GM13977 (cell line): ENCODE data around the gene ANKRD34B.

Experiments used
- DNase-seq: peaks from one replicate; pipeline ENCODE4 v3.0.0; 2012; ENCODE audit warnings: low spot score
- CTCF ChIP-seq: IDR thresholded peaks from 2 replicates; pipeline ENCODE4 v1.5.1; 2012; ENCODE audit warnings: mild to moderate bottlenecking, control low read depth; ENCODE audit not compliant: insufficient read depth; ENCODE audit errors: extremely low read depth, missing control alignments
- in situ Hi-C: fragments of 300-500 bp; cut with MboI; formaldehyde crosslinking; loops from one replicate; pipeline ENCODE4 v1.12.0; 2022; ENCODE audit warnings: low sequenced_read_pairs, low pct_unique_long_range_greater_than_20kb, mixed read lengths, inconsistent platforms; ENCODE audit not compliant: unreplicated experiment

The ANKRD34B gene

DNA sequence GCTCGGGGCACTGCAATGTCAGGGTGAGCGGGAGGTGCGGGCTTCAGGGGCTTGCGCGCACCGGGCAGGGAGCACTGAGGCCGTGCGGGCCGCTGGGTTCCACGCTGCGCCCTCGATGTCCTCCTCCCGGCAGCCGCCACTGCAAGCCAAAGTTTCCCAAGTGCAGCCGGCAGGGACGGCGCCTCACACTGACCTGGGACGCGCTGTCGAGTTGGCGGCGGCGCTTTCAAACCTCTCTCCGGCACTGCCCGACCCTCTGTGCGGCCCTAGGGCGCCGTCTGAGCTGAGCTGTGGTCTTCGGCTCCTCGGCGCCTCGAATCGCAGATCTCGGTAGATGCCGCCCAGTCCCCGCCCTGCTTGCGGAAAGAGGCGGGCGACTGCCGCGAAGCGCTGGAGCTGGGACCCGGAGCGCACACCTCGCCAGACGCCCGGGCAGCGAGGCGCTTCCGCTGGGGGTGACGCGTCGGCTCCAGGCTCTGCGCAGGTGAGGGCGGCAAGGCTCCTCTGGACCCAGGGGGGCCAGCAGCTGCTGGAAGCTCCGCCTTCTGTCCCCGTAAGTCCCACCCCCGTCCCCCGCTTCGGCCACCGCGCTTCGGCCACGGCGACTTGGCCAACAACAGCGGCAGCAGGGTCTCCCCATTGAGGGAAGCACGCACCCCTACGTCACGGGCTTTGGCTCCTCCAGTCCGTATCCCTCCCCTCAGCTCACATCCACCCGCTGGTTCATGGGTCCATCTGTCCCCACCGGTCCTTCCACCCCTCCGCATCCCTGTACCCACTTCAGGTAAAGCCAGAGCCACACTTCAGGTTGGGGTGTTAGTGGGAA, at the start of gene ANKRD34B:
Gene ANKRD34B, minus strand, starts transcription at position 320 of the 826 bp plus-strand sequence. CDS start 10,261 bp downstream, outside the sequence.
- peak; percentile 66 for DNase-seq
- TF ChIP-seq CTCF, result no peak
- in situ Hi-C loops, result no loop called here

DNA sequence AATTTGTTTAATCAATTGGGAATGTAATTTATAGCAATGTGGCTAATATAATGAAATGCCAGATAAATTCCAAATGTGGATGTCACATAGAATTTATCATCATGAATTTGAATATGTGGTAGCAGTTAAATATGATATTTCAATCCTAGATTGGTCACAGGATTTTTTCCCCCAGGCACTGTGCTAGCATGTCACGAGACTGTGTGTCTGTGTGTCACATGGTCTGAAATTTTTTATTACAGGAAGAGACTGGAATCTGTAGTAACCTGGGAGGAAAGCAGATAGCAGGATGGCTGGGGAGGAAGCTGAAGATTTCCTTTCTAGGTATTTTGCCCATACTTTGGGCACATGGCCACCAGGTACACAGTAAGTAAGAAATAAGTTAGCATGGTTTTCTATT, 49.0 kb upstream of the ANKRD34B start:
- in situ Hi-C loops, result no loop called here
- DNase-seq, result no peak
- TF ChIP-seq CTCF, result no peak

DNA sequence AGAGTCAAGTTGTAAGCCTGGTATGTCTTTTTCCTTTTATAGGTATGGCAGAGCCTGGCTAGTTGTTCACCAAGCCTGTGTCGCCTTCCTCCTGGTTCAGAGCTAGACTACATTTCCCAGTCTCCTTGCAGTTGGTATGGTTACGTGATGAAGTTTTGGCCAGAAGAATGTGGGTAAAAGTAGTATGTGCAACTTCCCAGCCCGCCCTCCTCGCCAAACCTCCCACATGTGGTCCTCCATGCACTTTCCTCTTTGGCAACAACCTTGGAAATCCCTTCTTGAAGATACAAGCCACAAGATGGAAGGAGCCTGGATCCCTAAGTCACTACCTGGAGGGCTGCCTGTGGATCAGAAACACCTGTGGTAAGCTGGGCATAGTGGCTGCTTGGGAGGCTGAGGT, 48.4 kb upstream of the ANKRD34B start:
- no peak for TF ChIP-seq CTCF
- no peak for DNase-seq
- in situ Hi-C loops, result no loop called here

DNA sequence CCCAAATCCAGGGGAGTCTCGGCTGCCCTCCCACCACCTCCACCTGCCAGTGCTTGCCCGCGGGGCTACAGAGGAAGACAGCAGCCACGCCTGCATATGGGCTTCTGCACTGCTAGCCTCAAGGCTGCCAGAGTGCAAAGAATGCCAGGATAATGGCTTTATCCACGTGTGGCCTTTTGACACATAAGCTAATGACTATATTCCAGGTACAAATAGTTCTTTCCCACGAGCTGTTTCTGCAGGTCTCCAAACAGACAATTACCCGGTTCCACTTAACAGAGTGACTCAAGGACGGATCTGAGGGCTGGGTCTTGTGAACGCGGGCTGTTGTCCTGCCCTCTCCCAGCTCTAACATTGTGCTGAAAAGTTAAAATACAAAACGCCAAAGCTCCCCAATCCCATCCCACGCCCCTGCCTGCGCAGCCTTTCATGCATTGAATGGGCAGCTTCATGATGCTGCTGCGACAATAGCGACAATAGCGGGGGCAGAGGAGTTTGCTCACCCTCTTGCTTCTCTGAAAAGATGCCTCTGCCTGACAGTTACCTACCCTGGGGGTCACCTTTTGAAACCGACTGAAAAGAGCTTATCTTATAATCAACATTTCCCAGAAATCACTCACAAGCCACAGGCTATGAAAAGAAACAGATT, 45.3 kb upstream of the ANKRD34B start:
- no peak for DNase-seq
- in situ Hi-C loops, result no loop called here
- no peak for TF ChIP-seq CTCF

DNA sequence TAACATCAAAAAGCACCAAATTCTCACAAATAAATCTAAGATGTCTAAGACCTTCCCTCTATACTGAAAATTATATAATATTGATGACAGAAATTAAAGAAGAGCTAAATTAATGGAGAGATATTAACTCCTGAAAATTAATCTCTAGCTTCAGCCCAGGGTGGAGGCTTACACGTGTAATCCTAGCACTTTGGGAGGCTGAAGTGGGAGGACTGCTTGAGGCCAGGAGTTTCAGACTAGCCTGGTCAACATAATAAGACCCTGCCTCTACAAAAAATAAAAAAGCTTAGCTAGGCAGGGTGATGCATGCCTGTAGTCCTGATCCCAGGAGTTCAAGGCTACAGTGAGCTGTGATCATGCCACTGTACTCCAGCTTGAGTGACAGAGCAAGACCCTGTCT, 39.6 kb upstream of the ANKRD34B start:
- in situ Hi-C loops, result no loop called here
- DNase-seq, result no peak
- no peak for TF ChIP-seq CTCF

GRCh38 chr5:80608731-80609130, 38.7 kb upstream of the ANKRD34B start:
- TF ChIP-seq CTCF, result no peak
- no peak for DNase-seq
- in situ Hi-C loops, result no loop called here
